Activated CD8-positive, alpha-beta memory T cell treated with anti-CD3 and anti-CD28 coated beads, Interleukin-2, amount 50 U/mL, for 48 hours (primary cell): ENCODE measurements around the gene GFRA4.

Experiments
- DNase-seq: peaks from one replicate; pipeline ENCODE4 v3.0.0-alpha.2; 2020

The GFRA4 gene

GRCh38 chr20:3693376-3693775 lies 30.2 kb upstream of the GFRA4 start:
- no peak for DNase-seq

- DNase-seq: no peak
These were observed 29.6 kb upstream of the GFRA4 start for GRCh38 chr20:3692706-3693294.

DNA sequence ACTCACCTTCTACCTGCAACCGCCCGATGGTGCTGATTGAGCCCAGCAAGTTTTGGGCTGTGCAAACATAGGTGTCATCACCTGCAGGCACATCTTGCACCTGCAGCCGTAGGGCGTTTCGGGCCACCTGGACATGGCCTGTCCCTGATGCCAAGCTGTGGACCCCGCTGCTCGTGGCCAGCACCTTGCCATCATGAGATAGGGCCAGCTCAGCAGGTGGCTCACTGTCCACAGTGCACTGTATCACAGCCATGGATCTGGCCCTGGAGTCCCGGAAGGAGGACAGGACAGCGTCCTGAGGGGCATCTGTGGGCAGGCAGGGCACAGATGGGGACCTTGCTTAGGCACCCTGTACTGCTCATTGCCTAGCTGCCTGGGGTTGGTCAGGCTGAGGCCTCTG lies 28.7 kb upstream of the GFRA4 start:
- no peak for DNase-seq

- DNase-seq: no peak
These were observed 28.1 kb upstream of the GFRA4 start for GRCh38 chr20:3691306-3691705.

GRCh38 chr20:3690413-3690812 lies 27.2 kb upstream of the GFRA4 start:
- no peak for DNase-seq

DNA sequence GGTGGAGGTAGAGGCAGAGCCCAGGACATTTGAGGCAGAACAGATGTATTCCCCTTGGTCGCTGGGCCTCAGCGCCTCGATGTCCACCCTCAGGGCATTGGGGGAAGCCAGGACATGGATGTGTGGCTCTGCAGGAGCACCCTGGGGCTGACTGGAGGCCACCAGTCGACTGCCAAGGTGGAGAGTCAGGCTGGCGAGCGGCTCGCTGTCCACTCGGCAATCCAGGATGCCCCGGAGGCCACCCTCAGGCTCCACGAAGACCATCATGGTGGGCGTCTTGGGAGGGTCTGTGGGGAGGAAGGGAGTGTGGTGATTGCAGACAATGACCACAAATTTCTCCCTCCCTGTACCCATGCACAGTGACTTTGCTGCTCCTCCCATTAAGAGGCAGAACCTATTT lies 26.8 kb upstream of the GFRA4 start:
- no peak for DNase-seq

- no peak for DNase-seq
These were observed 24.5 kb upstream of the GFRA4 start for GRCh38 chr20:3687655-3688054.

DNA sequence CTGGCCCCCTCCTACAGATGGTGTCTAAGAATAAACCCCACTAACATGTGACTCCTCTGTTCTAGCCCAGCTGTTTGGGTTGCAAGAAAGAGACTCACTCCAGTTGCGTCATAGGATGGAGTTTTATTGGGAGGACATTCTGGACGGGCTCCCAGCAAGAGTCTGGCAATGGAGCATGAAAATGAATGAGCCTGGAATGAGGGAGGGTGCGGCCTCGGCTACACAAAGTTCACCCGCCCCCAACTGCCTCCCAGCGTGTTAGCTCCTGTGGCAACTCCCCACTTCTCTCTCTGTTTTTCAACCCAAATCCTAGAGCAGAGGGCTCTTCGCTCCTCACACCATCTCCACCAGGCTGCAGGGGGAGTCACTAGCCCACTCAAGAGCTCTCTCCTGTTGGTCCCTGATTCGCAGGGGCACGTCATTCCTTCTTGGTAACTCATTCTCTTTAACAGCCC lies 23.7 kb upstream of the GFRA4 start:
- DNase-seq: no peak

GRCh38 chr20:3686421-3686820 lies 23.2 kb upstream of the GFRA4 start:
- no peak for DNase-seq

DNA sequence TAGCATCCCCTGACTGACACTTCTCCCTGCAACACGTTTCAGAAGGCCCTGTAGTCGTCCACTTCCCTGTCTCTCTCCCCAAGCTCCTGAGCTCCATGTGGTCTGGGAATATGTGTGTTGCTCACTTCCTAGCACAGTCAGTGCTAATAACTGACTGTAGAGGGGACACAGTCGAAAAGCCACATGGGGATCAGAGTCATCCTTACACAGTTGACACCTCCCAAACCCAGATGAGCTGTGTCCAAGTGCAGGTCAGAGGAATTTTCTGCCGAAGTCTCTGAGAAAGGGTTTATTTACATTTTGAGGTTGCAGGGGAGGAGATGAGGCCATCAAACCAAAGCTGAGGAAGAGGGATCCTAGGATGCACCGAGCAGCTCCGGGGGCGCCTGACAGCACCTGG lies 22.1 kb upstream of the GFRA4 start:
- DNase-seq: no peak

DNA sequence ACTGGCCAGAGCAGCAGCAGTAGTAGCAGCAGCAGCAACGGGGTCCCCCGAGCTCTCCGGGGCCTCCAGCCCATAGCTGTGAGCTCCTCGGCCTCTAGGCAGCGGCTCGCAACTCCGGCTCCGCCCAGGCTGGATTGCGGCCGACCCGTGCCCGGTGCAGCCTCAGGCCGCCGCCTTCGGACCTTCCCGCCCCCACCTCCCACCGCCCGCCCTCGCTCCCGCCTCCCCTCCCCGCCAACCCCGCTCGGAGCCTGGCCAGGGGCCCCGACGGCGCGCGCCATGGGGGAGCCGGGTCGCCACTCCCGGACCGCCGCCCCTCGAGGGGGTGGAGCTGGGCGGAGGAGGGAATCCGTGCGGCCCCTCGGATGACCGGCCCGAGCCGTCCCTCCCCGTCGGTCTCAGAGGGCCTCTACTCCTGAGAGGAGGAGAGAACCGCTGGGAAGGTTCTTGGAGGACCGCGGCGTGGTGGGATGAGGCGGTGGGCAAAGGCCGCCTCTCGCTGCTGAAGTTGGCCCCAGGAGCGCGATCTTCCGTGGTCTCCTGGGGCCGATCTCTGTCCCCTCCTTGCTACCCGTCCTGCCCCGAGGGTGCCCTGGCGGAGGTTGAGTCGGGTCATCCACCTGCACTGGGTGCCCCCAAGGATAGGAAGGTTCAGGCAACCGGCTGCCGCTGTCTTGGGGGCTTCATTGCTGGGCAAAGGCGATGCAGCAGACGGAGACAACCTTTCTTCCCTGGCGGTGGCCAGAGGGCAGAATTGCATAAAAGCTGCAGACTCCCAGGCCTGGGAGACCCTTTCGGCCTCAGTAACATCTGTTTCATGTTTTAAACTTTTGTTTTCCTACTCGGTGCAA lies 19.0 kb upstream of the GFRA4 start, which contains the start of gene ADAM33:
Gene ADAM33 (minus strand): TSS at position 80 of the 851 bp plus-strand sequence. CDS start 6 bp downstream, at position 74.
- DNase-seq: no peak

GRCh38 chr20:3681352-3681930 lies 18.2 kb upstream of the GFRA4 start:
- no peak for DNase-seq

DNA sequence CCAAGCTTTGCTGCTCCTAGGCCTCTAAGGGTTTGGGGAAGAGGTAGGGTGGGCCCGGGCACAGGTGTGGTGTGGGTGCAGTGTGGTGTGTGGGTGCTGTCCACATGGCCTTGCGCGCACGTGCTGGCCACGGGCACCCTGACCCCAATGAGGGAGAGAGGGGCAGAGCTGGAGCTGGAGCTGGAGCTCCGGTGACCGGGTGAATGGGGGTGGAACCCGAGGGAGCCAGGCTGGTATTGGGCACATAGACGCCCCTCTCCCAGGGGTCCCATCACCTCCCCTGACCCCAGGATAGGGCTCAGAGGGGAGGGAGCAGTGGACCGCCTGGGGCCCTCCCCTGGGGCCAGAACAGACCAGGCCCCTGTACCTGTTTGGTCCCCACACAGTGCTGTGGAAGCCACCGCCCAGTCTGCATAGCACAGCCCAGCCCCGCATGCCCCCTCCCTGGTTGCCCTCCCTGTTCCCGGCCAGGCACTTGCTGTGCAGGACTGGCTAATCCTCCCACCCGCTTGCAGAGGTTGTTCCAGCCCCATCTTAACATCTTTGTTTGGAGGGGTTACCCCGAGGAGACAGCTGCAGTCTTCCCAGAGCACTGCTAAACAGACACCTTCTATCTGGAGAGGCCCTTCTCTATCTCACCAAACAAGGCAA lies 17.6 kb upstream of the GFRA4 start:
- DNase-seq: no peak

- no peak for DNase-seq
These were observed 16.8 kb upstream of the GFRA4 start for GRCh38 chr20:3679749-3680700.

- DNase-seq: no peak
These were observed 15.9 kb upstream of the GFRA4 start for GRCh38 chr20:3678856-3679720.

GRCh38 chr20:3678198-3678597 lies 15.0 kb upstream of the GFRA4 start:
- no peak for DNase-seq

- DNase-seq: no peak
These were observed 14.5 kb upstream of the GFRA4 start for GRCh38 chr20:3677733-3678132.

GRCh38 chr20:3674995-3675900 lies 12.0 kb upstream of the GFRA4 start:
- no peak for DNase-seq

DNA sequence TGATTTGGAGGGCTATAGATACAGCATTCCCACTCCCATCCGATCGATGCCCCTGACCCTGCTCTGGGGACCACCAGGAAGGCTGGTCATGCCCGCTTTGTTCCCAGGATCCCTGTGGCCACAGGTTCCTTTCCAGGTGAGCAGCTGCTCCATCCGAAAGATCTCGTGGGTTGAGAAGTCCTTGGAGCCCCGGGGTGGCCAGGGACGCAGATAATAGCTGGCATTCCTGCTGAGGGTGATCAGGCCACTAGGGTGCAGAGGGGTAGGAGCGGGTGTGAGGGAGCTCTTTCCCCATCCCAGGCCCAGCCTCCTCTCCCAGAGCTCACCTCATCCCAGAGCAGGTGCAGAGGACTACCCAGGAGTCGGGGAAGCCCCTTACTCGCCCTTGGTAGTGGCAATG lies 11.2 kb upstream of the GFRA4 start:
- DNase-seq: no peak
